ENCODE results near the gene YEATS2.
"Not testable (repeated sequence)": the region's sequence is repeated elsewhere in the genome, so short reads cannot be mapped to it uniquely, and the experiment has no call there.

- TF ChIP-seq POLR2A (IDR thresholded peaks at IDR 0.05; ENCODE audit: low read length); GATA1 (IDR thresholded peaks at IDR 0.05; ENCODE audit: low read depth, low read length): not testable (repeated sequence)
Observed at GRCh38 chr3:183776451-183776850, 78.9 kb downstream of the YEATS2 start.
